Hepatocyte (in vitro differentiated cells): Measurements from ENCODE around the gene CDC14B.

Experiments
- CTCF ChIP-seq: fragments of 200-600 bp; sonication (generic); IDR thresholded peaks from 2 replicates; pipeline ENCODE4 v1.5.1; 2016; ENCODE audit warnings: antibody characterized with exemption, mild to moderate bottlenecking; ENCODE audit not compliant: poor library complexity
- EZH2 ChIP-seq: fragments of 200-600 bp; sonication (generic); IDR thresholded peaks from 2 replicates; pipeline ENCODE4 v1.6.1; 2016; ENCODE audit warnings: antibody characterized with exemption, mild to moderate bottlenecking, borderline replicate concordance

GRCh38 chr9:96620832-96621269 is 1.2 kb upstream of the CDC14B start:
- no peak for TF ChIP-seq CTCF
- no peak for TF ChIP-seq EZH2
